Inflammatory macrophage treated with lipopolysaccharide for 1 hour (primary cell): ENCODE data around the gene NLRP13.

Experiments
- DNase-seq, 2 donors: peaks; one replicate each; pipeline ENCODE4 v3.0.0-alpha.2; 2020 to 2022

NLRP13 gene

DNA sequence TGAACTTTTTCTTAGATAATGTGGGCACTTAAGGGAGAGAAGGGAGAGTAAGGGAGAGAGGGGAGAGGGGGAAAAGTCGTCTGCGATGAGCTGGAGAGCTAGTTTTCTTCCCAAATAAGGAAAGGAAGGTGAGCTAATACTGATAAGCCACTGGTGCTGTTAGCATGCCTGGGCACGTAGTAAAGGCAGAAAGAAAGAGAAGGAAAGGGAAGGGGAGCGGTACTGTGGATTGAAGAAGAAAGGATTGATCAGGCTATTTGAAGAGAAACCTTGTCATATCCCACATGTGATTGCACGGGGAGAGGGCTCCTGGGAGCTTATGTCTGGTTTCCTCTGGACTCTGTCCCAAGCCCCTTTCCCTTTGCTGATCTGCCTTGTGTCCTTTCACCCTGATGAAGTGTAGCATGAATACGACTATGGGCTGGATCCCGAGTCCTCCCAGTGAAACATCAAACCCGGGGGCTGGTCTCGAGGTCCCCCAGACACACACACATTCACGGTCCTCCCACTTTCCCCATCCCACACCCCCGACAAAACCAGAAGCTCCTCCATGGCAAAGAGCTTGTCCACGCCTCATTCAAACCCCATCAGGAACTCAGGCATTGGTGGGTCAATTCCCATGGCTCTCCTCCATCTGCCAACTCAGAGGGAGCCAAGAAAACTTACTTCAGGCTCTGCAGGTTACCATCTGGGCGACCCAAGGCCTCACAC lies 30.6 kb downstream of the NLRP13 start:
- DNase-seq: no peak

- DNase-seq: no peak
These were observed 33.2 kb downstream of the NLRP13 start for GRCh38 chr19:55898911-55899310.

GRCh38 chr19:55882626-55883025 lies 49.5 kb downstream of the NLRP13 start:
- no peak for DNase-seq

GRCh38 chr19:55877211-55877610 lies 54.9 kb downstream of the NLRP13 start:
- no peak for DNase-seq

- no peak for DNase-seq
These were observed 61.4 kb downstream of the NLRP13 start for GRCh38 chr19:55870736-55871135.

DNA sequence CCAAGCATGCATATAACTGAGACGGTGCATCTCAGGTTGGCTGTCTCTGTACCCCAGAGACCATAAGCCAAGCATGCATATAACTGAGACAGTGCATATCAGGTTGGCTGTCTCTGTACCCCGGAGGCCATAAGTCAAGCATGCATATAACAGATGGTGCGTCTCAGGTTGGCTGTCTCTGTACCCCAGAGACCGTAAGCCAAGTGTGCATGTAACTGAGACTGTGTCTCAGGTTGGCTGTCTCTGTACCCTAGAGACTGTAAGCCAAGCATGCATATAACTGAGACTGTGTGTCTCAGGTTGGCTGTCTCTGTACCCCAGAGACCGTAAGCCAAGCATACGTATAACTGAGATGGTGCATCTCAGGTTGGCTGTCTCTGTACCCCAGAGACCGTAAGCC lies 65.0 kb downstream of the NLRP13 start:
- no peak for DNase-seq

GRCh38 chr19:55866521-55866920 lies 65.6 kb downstream of the NLRP13 start:
- no peak for DNase-seq

DNA sequence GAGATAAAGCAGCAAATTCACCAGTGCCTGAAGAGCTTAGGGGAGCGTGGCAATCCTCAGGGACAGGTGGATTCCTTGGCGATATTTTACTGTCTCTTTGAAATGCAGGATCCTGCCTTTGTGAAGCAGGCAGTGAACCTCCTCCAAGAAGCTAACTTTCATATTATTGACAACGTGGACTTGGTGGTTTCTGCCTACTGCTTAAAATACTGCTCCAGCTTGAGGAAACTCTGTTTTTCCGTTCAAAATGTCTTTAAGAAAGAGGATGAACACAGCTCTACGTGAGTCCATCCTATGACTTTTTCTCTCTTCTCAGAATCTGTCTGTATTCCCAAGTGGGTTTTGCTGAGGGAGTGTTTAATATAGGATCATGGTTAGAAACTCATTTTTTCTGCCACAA lies 73.2 kb downstream of the NLRP13 start:
- DNase-seq: no peak

- DNase-seq: no peak
These were observed 73.7 kb downstream of the NLRP13 start for GRCh38 chr19:55858401-55858800.

DNA sequence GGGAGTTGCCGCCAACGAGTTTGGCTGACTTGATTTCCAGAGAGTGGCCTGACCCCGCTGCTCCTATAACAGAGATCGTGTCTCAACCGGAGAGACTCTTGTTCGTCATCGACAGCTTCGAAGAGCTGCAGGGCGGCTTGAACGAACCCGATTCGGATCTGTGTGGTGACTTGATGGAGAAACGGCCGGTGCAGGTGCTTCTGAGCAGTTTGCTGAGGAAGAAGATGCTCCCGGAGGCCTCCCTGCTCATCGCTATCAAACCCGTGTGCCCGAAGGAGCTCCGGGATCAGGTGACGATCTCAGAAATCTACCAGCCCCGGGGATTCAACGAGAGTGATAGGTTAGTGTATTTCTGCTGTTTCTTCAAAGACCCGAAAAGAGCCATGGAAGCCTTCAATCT lies 74.2 kb downstream of the NLRP13 start:
- DNase-seq: no peak

- no peak for DNase-seq
These were observed 75.0 kb downstream of the NLRP13 start for GRCh38 chr19:55857149-55857548.

- DNase-seq: no peak
These were observed 77.0 kb downstream of the NLRP13 start for GRCh38 chr19:55855160-55855559.
